HepG2 (cell line): ENCODE measurements around the gene ADAMTS17. TPM values are rescaled to one million over a fixed set of nuclear protein-coding genes. Genes with fewer than 3 reads are reported as not detected.

ENCODE experiments used
- ATAC-seq: fragments of 200-7000 bp; cut with Tn5 transposase; 3 replicates; pipeline ENCODE4 v1.9.1; 2020; ENCODE audit warnings: mild to moderate bottlenecking, moderate library complexity
- BruUV-seq: library from RNA; stranded (reverse); fragments of 400-500 nt; replicated peaks from 2 replicates; lab custom pipeline; 2021; lab: Mats Ljungman, UMichigan
- CTCF ChIA-PET: fragments of 300-600 bp; formaldehyde crosslinking; extraction: SDS; loops from one replicate; lab custom pipeline; 2021; ENCODE audit warnings: low total read pairs, inconsistent platforms, low intra/inter-chr PET ratio; lab: Yijun Ruan, JAX
- POLR2A ChIA-PET: fragments of 350-600 bp; sonication (Branson Sonifier 250); formaldehyde crosslinking; loops from one replicate; lab custom pipeline; 2020; ENCODE audit warnings: antibody characterized with exemption, inconsistent platforms; lab: Yijun Ruan, JAX
- DNase-seq: peaks from one replicate; pipeline ENCODE4 v3.0.0-alpha.2; 2015; ENCODE audit warnings: low spot score
- FAIRE-seq: peaks from 3 replicates; lab custom pipeline; 2011; peaks lifted over from hg19 to GRCh38; lab: Jason Lieb, UNC
- H2AFZ ChIP-seq: one replicate; pipeline ENCODE4 v1.6.1; 2011; ENCODE audit warnings: low read length, inconsistent platforms
- H3K27ac ChIP-seq: fragments of 300-600 bp; 3 replicates; pipeline ENCODE4 v1.8.0; 2011; ENCODE audit warnings: mixed run types, mild to moderate bottlenecking, mixed read lengths, low read length, inconsistent platforms; ENCODE audit not compliant: insufficient read depth; ENCODE audit errors: extremely low read length
- H3K27me3 ChIP-seq, 2 experiments: fragments of 200-600 bp in 1 of 2; 2 replicates in 1 of 2; 3 replicates in 1 of 2; pipeline versions ENCODE4 v1.6.0 to v1.8.0; 2011; ENCODE audit warnings: low read length in 2 of 2, mild to moderate bottlenecking in 2 of 2, moderate library complexity in 2 of 2, inconsistent platforms in 1 of 2; ENCODE audit not compliant: insufficient read depth in 2 of 2, control insufficient read depth in 1 of 2
- H3K36me3 ChIP-seq, 2 experiments: fragments of 200-600 bp in 1 of 2; replicated peaks in 1 of 2; 2 replicates in 1 of 2; 3 replicates in 1 of 2; pipeline versions ENCODE4 v1.5.1 to v1.8.0; 2011; ENCODE audit warnings: low read length in 2 of 2, inconsistent platforms in 1 of 2; ENCODE audit not compliant: insufficient read depth in 2 of 2, control insufficient read depth in 1 of 2
- H3K4me1 ChIP-seq: 2 replicates; pipeline ENCODE4 v1.5.1; 2012; ENCODE audit warnings: low read length, inconsistent platforms; ENCODE audit not compliant: insufficient read depth
- H3K4me2 ChIP-seq: 2 replicates; pipeline ENCODE4 v1.6.0; 2011; ENCODE audit warnings: low read depth, low read length, inconsistent platforms
- H3K4me3 ChIP-seq, 3 experiments: fragments of 200-600 bp in 1 of 3; sonication (generic), shearing (Covaris generic) in 1 of 3; replicated peaks in 1 of 3; 2 replicates each; pipeline ENCODE4 v1.5.1; 2011 to 2016; ENCODE audit warnings: low read length in 3 of 3, inconsistent platforms in 2 of 3, low read depth in 2 of 3, mild to moderate bottlenecking in 2 of 3, control low read depth in 1 of 3, mixed read lengths in 1 of 3; ENCODE audit not compliant: insufficient read depth in 1 of 3
- H3K79me2 ChIP-seq: one replicate; pipeline ENCODE4 v1.6.1; 2011; ENCODE audit warnings: low read length, inconsistent platforms; ENCODE audit not compliant: insufficient read depth
- H3K9ac ChIP-seq: 2 replicates; pipeline ENCODE4 v1.6.0; 2011; ENCODE audit warnings: mild to moderate bottlenecking, low read depth, low read length, inconsistent platforms; ENCODE audit not compliant: insufficient read depth
- H3K9me3 ChIP-seq: 2 replicates; pipeline ENCODE4 v1.5.1; 2012; ENCODE audit warnings: mild to moderate bottlenecking, low read length
- H4K20me1 ChIP-seq: 2 replicates; pipeline ENCODE4 v1.6.0; 2011; ENCODE audit warnings: inconsistent platforms, mild to moderate bottlenecking, low read length, moderate library complexity; ENCODE audit not compliant: insufficient read depth
- CHCHD3 ChIP-seq: sonication (generic); formaldehyde crosslinking; IDR thresholded peaks from 2 replicates; pipeline ENCODE4 v1.8.0; 2022; ENCODE audit warnings: mild to moderate bottlenecking, missing genetic modification reagents, moderate library complexity
- EP300 ChIP-seq, 3 experiments: sonication (generic) in 1 of 3; formaldehyde crosslinking in 1 of 3; IDR thresholded peaks; 2 replicates each; pipeline versions ENCODE4 v1.5.1 to v1.6.1; 2011 to 2020; ENCODE audit warnings: low read depth in 2 of 3, low read length in 2 of 3, borderline replicate concordance in 1 of 3, improper control_type of control experiment in 1 of 3, mild to moderate bottlenecking in 1 of 3, missing genetic modification reagents in 1 of 3, moderate library complexity in 1 of 3
- FOXA1 ChIP-seq, 2 experiments: fragments of 450-650 bp in 1 of 2; sonication (generic) in 1 of 2; formaldehyde crosslinking in 1 of 2; IDR thresholded peaks; 2 replicates each; pipeline versions ENCODE4 v1.4.0 to v1.6.1; 2016 to 2020; ENCODE audit warnings: missing genetic modification reagents in 1 of 2
- KDM1A ChIP-seq: IDR thresholded peaks from 2 replicates; pipeline ENCODE4 v1.6.1; 2016; ENCODE audit warnings: missing compliant biosample characterization
- LCORL ChIP-seq, 2 experiments: fragments of 450-650 bp in 1 of 2; sonication (generic) in 1 of 2; formaldehyde crosslinking in 1 of 2; IDR thresholded peaks; 2 replicates each; pipeline versions ENCODE4 v1.5.0 to v1.6.1; 2017 to 2020; ENCODE audit warnings: antibody characterized with exemption in 1 of 2, missing genetic modification reagents in 1 of 2
- RFXAP ChIP-seq: sonication (generic); formaldehyde crosslinking; IDR thresholded peaks from 2 replicates; pipeline ENCODE4 v1.4.0; 2020; ENCODE audit warnings: missing genetic modification reagents, borderline replicate concordance
- SIX1 ChIP-seq: sonication (generic); formaldehyde crosslinking; IDR thresholded peaks from 2 replicates; pipeline ENCODE4 v1.4.0; 2020; ENCODE audit warnings: missing genetic modification reagents, borderline replicate concordance
- SRSF1 ChIP-seq: fragments of 200-400 bp; formaldehyde crosslinking; optimal IDR thresholded peaks from 2 replicates; pipeline ENCODE3; 2017; ENCODE audit warnings: mild to moderate bottlenecking, low read depth, low read length, moderate library complexity
- ZBTB25 ChIP-seq: IDR thresholded peaks from 2 replicates; pipeline ENCODE4 v1.6.1; 2018; ENCODE audit warnings: missing genetic modification reagents
- WGBS: methylation state at CpG from one replicate; pipeline ENCODE4 v1.1.6; 2017; ENCODE audit warnings: low lambda C conversion rate; 5-methylcytosine and 5-hydroxymethylcytosine counted together
- in situ Hi-C: cut with HindIII; loops from 2 replicates; pipeline ENCODE4 v1.10.0; 2017; ENCODE audit warnings: low pct_unique_long_range_greater_than_20kb; ENCODE audit not compliant: extremely low pct_ligation_motif_present
- intact Hi-C: fragments of 100-400 bp; cut with micrococcal nuclease; formaldehyde crosslinking; loops from one replicate; pipeline ENCODE4 v1.10.0; 2022; ENCODE audit not compliant: unreplicated experiment
- polyA plus RNA-seq, 8 experiments: library from polyadenylated mRNA; depleted of rRNA in 3 of 8; stranded (reverse) in 7 of 8; unstranded in 1 of 8; fragments of >200 nt; fragmentation: Illumina TruSeq in 4 of 8; extraction: Trizol in 4 of 8; gene quantifications; 2 replicates each; pipeline versions ENCODE4 v1.2.1 to v1.2.3, GENCODE V29; 2011 to 2016; ENCODE audit warnings: low read depth in 4 of 8, missing spikeins in 1 of 8, mixed read lengths in 1 of 8; ENCODE audit not compliant: insufficient read depth in 1 of 8
- total RNA-seq, 5 experiments: library from RNA; depleted of rRNA; stranded (reverse); fragments of >200 nt; fragmentation: Illumina TruSeq; extraction: Trizol; gene quantifications; 2 replicates each; pipeline ENCODE4 v1.2.3, GENCODE V29; 2016; ENCODE audit warnings: low read depth in 1 of 5

ADAMTS17 gene
- total and polyA plus RNA-seq, 2 of the 13 experiments (the other 11 are each of a cell fraction or from before 2014, with no cell fraction given), result 0.02 to 0.04 TPM

GRCh38 chr15:100256970-100257650, 84.7 kb downstream of the ADAMTS17 start:
- H3K4me3 ChIP-seq, result no peak overlapping the region
- FAIRE-seq (no peak), ATAC-seq (no peak), DNase-seq (no peak)
- no peak overlapping the region for H3K4me2 ChIP-seq
- in situ Hi-C loops, result no loop called here
- ChIA-PET CTCF (no interaction called here), POLR2A (no interaction called here)
- no peaks in the 10 kb centered on the region for H3K79me2 ChIP-seq
- H3K9ac ChIP-seq, result no peak overlapping the region
- H4K20me1 ChIP-seq, result no peaks in the 10 kb centered on the region
- no peaks in the 10 kb centered on the region for H3K36me3 ChIP-seq
- no peaks in the 10 kb centered on the region for H3K27me3 ChIP-seq
- 53% methylated on average over 17 of the region's 19 CpGs for whole genome bisulfite sequencing
- no TSS peak for BruUV-seq
- no peak overlapping the region for H2AFZ ChIP-seq
- TF ChIP-seq KDM1A (CRISPR knock-in tag) (no peak), LCORL (IDR thresholded peaks at IDR 0.05) (no peak), LCORL (CRISPR knock-in tag; IDR thresholded peaks at IDR 0.05) (no peak), FOXA1 (IDR thresholded peaks at IDR 0.05) (no peak), FOXA1 (CRISPR knock-in tag; IDR thresholded peaks at IDR 0.05) (no peak), SRSF1 (no peak), RFXAP (CRISPR knock-in tag) (no peak), CHCHD3 (CRISPR knock-in tag) (no peak), EP300 (IDR thresholded peaks at IDR 0.05; ENCODE audit: low read depth in 2 of 2, low read length in 2 of 2) (no peak), EP300 (CRISPR knock-in tag; IDR thresholded peaks at IDR 0.05; ENCODE audit: borderline replicate concordance) (no peak), SIX1 (CRISPR knock-in tag) (no peak), ZBTB25 (CRISPR knock-in tag) (no peak)
- no peaks in the 10 kb centered on the region for H3K9me3 ChIP-seq
- no peaks in the 10 kb centered on the region for H3K4me1 ChIP-seq
- H3K27ac ChIP-seq, result no peak overlapping the region
- intact Hi-C loops, result no loop called here
